K562 (cell line): ENCODE data around the gene C5AR2. TPM values are rescaled to one million over a fixed set of nuclear protein-coding genes. Genes with fewer than 3 reads are reported as not detected.

ENCODE experiments used
- E2F8 ChIP-seq: fragments of 450-650 bp; IDR thresholded peaks from 2 replicates; pipeline ENCODE4 v1.7.1; 2018; ENCODE audit warnings: mild to moderate bottlenecking, low read depth; ENCODE audit not compliant: partially characterized antibody
- MBD1 ChIP-seq: fragments of 250-450 bp; sonication (Bioruptor Pico); IDR thresholded peaks from 2 replicates; pipeline ENCODE4 v1.8.0; 2022; ENCODE audit warnings: inconsistent platforms
- SMAD1 ChIP-seq: fragments of 150-350 bp; IDR thresholded peaks from 2 replicates; pipeline ENCODE4 v1.6.1; 2014; ENCODE audit warnings: low read length, low read depth; ENCODE audit not compliant: partially characterized antibody
- THRB ChIP-seq: fragments of 450-650 bp; formaldehyde crosslinking; conservative IDR thresholded peaks from 2 replicates; pipeline ENCODE4 v1.4.0; 2022; ENCODE audit warnings: mild to moderate bottlenecking, missing genetic modification characterization
- ZBTB49 ChIP-seq: sonication (generic); formaldehyde crosslinking; IDR thresholded peaks from 2 replicates; pipeline ENCODE4 v1.8.0; 2022; ENCODE audit warnings: missing genetic modification reagents, mild to moderate bottlenecking, borderline replicate concordance
- ZKSCAN1 ChIP-seq: fragments of 150-350 bp; IDR thresholded peaks from 2 replicates; pipeline ENCODE4 v1.6.1; 2016; ENCODE audit warnings: low read depth, low read length
- ZNF318 ChIP-seq, 2 experiments: fragments of 450-650 bp; IDR thresholded peaks; 2 replicates each; pipeline ENCODE4 v1.6.1; 2016; ENCODE audit warnings: mild to moderate bottlenecking in 2 of 2, borderline replicate concordance in 1 of 2, low read depth in 1 of 2, moderate library complexity in 1 of 2
- ZNF695 ChIP-seq: fragments of 450-650 bp; formaldehyde crosslinking; IDR thresholded peaks from 2 replicates; pipeline ENCODE4 v1.4.0; 2020; ENCODE audit warnings: mild to moderate bottlenecking, moderate library complexity
- ZNF79 ChIP-seq: fragments of 250-450 bp; sonication (Bioruptor Pico); IDR thresholded peaks from 2 replicates; pipeline ENCODE4 v1.4.0; 2020; ENCODE audit warnings: low read depth, mild to moderate bottlenecking, moderate library complexity
- polyA plus RNA-seq, 8 experiments: library from polyadenylated mRNA; depleted of rRNA in 4 of 8; stranded (reverse) in 5 of 8; unstranded in 3 of 8; fragments of >200 nt; fragmentation: Nextera tagmentation in 2 of 8; fragmentation: Illumina TruSeq in 1 of 8; extraction: Ambion mirVana in 2 of 8; extraction: Trizol in 1 of 8; gene quantifications; 2 replicates each; pipeline versions ENCODE4 v1.2.1 to v1.2.3, GENCODE V29; 2011 to 2014; ENCODE audit warnings: inconsistent platforms in 1 of 8, missing spikeins in 1 of 8
- total RNA-seq, 7 experiments: library from RNA; depleted of rRNA in 6 of 7; stranded (reverse); fragments of >200 nt in 6 of 7; fragmentation: Illumina TruSeq in 2 of 7; extraction: Trizol in 2 of 7; gene quantifications; 2 replicates each; pipeline versions ENCODE4 v1.2.1 to v1.2.3, GENCODE V29; 2011 to 2021; ENCODE audit warnings: low replicate concordance in 1 of 7

The C5AR2 gene
- total and polyA plus RNA-seq, 9 of the 15 experiments (the other 6 are each of a cell fraction or from before 2014, with no cell fraction given): 0.01 to 1.1 (median 0.13) TPM

- TF ChIP-seq E2F8 (no peak), ZNF79 (CRISPR knock-in tag) (no peak), ZKSCAN1 (no peak), ZBTB49 (CRISPR knock-in tag) (no peak), ZNF695 (no peak), SMAD1 (no peak), ZNF318 (IDR thresholded peaks at IDR 0.05; ENCODE audit: borderline replicate concordance in 1 of 2, low read depth in 1 of 2) (no peak), THRB (CRISPR knock-in tag) (no peak), MBD1 (CRISPR knock-in tag) (0 out of 2 replicates have a peak, but pooled peaks have one; percentile 30)
Measured at GRCh38 chr19:47305309-47305751, 26.6 kb upstream of the C5AR2 start (continued).
